Stimulated activated CD8-positive, alpha-beta memory T cell treated with anti-CD3 and anti-CD28 coated beads, Interleukin-12 subunit alpha, Interleukin-12 subunit beta, amount 100 ng/mL, for 24 hours (primary cell): Measurements from ENCODE around the gene DHTKD1.
"Not testable (repeated sequence)": the region's sequence is repeated elsewhere in the genome, so short reads cannot be mapped to it uniquely, and the experiment has no call there.

Experiments
- DNase-seq: peaks from one replicate; pipeline ENCODE4 v3.0.0-alpha.2; 2020; ENCODE audit errors: extremely low read depth

Gene DHTKD1

GRCh38 chr10:12150163-12150562 is 81.4 kb downstream of the DHTKD1 start:
- no peak for DNase-seq

GRCh38 chr10:12154516-12154915 is 85.8 kb downstream of the DHTKD1 start:
- no peak for DNase-seq

GRCh38 chr10:12156367-12157123 is 87.8 kb downstream of the DHTKD1 start:
- no peak for DNase-seq

GRCh38 chr10:12158111-12158510 is 89.4 kb downstream of the DHTKD1 start:
- DNase-seq, result no peak

GRCh38 chr10:12160664-12161063 is 91.9 kb downstream of the DHTKD1 start:
- no peak for DNase-seq

- no peak for DNase-seq
These were observed 94.2 kb downstream of the DHTKD1 start for GRCh38 chr10:12162927-12163326.

GRCh38 chr10:12164085-12164484 is 95.3 kb downstream of the DHTKD1 start:
- DNase-seq, result no peak

GRCh38 chr10:12165036-12165435 is 96.3 kb downstream of the DHTKD1 start:
- DNase-seq, result no peak

GRCh38 chr10:12165999-12166775 is 97.4 kb downstream of the DHTKD1 start:
- no peak for DNase-seq

GRCh38 chr10:12171512-12171911 is 102.8 kb downstream of the DHTKD1 start:
- DNase-seq, result not testable (repeated sequence)
